Uterus (tissue), 2 donors: ENCODE data around the gene C16orf74.

ENCODE experiments used
- POLR2A ChIP-seq, 2 donors: fragments of 450-650 bp; IDR thresholded peaks; one replicate each; pipeline ENCODE4 v1.6.1; 2016; ENCODE audit warnings: antibody characterized with exemption in 2 of 2, mild to moderate bottlenecking in 1 of 2, moderate library complexity in 1 of 2
- TF ChIP-seq, protein P1 (sequence below), 4 experiments: fragments of 200-600 bp in 2 of 4; fragments of 450-650 bp in 2 of 4; sonication (generic) in 2 of 4; IDR thresholded peaks; one replicate each; pipeline ENCODE4 v1.5.1; 2016 to 2019; ENCODE audit warnings: antibody characterized with exemption in 4 of 4, mild to moderate bottlenecking in 2 of 4, moderate library complexity in 1 of 4

DNA sequence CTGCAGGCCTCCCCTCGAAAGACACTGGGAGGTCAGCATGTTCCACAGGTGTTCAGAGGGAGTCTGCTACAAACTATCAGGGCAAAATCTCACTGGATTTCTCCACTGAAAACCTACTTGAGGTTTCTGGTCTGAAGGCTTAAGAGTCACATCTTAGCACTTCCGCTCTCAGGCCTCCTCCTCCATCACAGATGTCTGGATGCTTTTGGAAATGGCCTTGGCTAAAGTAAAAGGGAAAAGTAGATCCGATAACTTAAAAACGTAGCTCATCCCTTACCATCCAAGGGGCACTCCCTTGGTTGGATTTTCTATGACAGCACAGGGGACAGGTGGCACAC is 76.5 kb downstream of the C16orf74 start:
- TF ChIP-seq, protein P1, sequence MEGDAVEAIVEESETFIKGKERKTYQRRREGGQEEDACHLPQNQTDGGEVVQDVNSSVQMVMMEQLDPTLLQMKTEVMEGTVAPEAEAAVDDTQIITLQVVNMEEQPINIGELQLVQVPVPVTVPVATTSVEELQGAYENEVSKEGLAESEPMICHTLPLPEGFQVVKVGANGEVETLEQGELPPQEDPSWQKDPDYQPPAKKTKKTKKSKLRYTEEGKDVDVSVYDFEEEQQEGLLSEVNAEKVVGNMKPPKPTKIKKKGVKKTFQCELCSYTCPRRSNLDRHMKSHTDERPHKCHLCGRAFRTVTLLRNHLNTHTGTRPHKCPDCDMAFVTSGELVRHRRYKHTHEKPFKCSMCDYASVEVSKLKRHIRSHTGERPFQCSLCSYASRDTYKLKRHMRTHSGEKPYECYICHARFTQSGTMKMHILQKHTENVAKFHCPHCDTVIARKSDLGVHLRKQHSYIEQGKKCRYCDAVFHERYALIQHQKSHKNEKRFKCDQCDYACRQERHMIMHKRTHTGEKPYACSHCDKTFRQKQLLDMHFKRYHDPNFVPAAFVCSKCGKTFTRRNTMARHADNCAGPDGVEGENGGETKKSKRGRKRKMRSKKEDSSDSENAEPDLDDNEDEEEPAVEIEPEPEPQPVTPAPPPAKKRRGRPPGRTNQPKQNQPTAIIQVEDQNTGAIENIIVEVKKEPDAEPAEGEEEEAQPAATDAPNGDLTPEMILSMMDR (IDR thresholded peaks at IDR 0.05), result no peak
- TF ChIP-seq POLR2A (IDR thresholded peaks at IDR 0.05), result no peak
